Stomach smooth muscle (tissue), 2 donors: ENCODE results near the gene CDK6.

Experiments used
- H3K27ac ChIP-seq: one replicate; pipeline ENCODE4 v1.7.0; 2013; ENCODE audit warnings: mild to moderate bottlenecking, low read length, inconsistent platforms
- H3K27me3 ChIP-seq, 2 donors: one replicate each; pipeline ENCODE4 v1.7.0; 2013; ENCODE audit warnings: low read length in 2 of 2; ENCODE audit not compliant: insufficient read depth in 2 of 2, control insufficient read depth in 1 of 2
- H3K36me3 ChIP-seq, 2 donors: one replicate each; pipeline ENCODE4 v1.7.0; 2013; ENCODE audit warnings: low read length in 2 of 2; ENCODE audit not compliant: control insufficient read depth in 2 of 2, insufficient read depth in 2 of 2
- H3K4me1 ChIP-seq: one replicate; pipeline ENCODE4 v1.7.0; 2013; ENCODE audit warnings: low read length; ENCODE audit not compliant: control insufficient read depth, insufficient read depth
- H3K4me3 ChIP-seq, 2 donors: one replicate each; pipeline ENCODE4 v1.7.0; 2013; ENCODE audit warnings: low read length in 2 of 2
- H3K9ac ChIP-seq, 2 donors: one replicate each; pipeline ENCODE4 v1.7.0; 2013; ENCODE audit warnings: low read length in 2 of 2, mild to moderate bottlenecking in 1 of 2
- H3K9me3 ChIP-seq, 2 donors: one replicate each; pipeline ENCODE4 v1.7.0; 2013; ENCODE audit warnings: low read length in 2 of 2; ENCODE audit not compliant: control insufficient read depth in 2 of 2
- donor health status: healthy.
- donor health status: Pancreatic carcinoma.

Gene CDK6

GRCh38 chr7:92777993-92778392 is 58.4 kb downstream of the CDK6 start:
- no peaks in the 10 kb centered on the region for H3K4me1 ChIP-seq

GRCh38 chr7:92773808-92774207 is 62.6 kb downstream of the CDK6 start:
- H3K27me3 ChIP-seq = no peaks in the 10 kb centered on the region

More at GRCh38 chr7:92777993-92778392, 58.4 kb downstream of the CDK6 start:
- Histone ChIP-seq H3K27me3 (no peaks in the 10 kb centered on the region), H3K36me3 (no peaks in the 10 kb centered on the region), H3K4me3 (no peak overlapping the region), H3K9ac (no peak overlapping the region), H3K9me3 (no peaks in the 10 kb centered on the region), H3K27ac (no peak overlapping the region)

GRCh38 chr7:92769844-92770243 is 66.5 kb downstream of the CDK6 start:
- Histone ChIP-seq H3K27me3 (no peaks in the 10 kb centered on the region), H3K36me3 (no peaks in the 10 kb centered on the region), H3K9me3 (no peaks in the 10 kb centered on the region), H3K4me3 (no peak overlapping the region), H3K4me1 (peaks cover 17% of the 10 kb centered on the region), H3K27ac (no peak overlapping the region), H3K9ac (no peak overlapping the region)

More at GRCh38 chr7:92773808-92774207, 62.6 kb downstream of the CDK6 start:
- peaks cover 1% of the 10 kb centered on the region for H3K4me1 ChIP-seq
- no peak overlapping the region for H3K27ac ChIP-seq
- H3K36me3 ChIP-seq = no peaks in the 10 kb centered on the region
- H3K9ac ChIP-seq = no peak overlapping the region
- H3K4me3 ChIP-seq = no peak overlapping the region
- H3K9me3 ChIP-seq = no peaks in the 10 kb centered on the region

- H3K4me3 ChIP-seq = no peak overlapping the region
- no peak overlapping the region for H3K9ac ChIP-seq
- H3K27me3 ChIP-seq = no peaks in the 10 kb centered on the region
- H3K4me1 ChIP-seq = peaks cover 17% of the 10 kb centered on the region
- no peaks in the 10 kb centered on the region for H3K36me3 ChIP-seq
- no peak overlapping the region for H3K27ac ChIP-seq
- no peaks in the 10 kb centered on the region for H3K9me3 ChIP-seq
Observed at GRCh38 chr7:92769394-92769699, 67.0 kb downstream of the CDK6 start.

- H3K9me3 ChIP-seq = no peaks in the 10 kb centered on the region
- H3K36me3 ChIP-seq = no peaks in the 10 kb centered on the region
- no peak overlapping the region for H3K4me3 ChIP-seq
- no peak overlapping the region for H3K27ac ChIP-seq
- H3K9ac ChIP-seq = no peak overlapping the region
- H3K4me1 ChIP-seq = peaks cover 17% of the 10 kb centered on the region
- H3K27me3 ChIP-seq = no peaks in the 10 kb centered on the region
Observed at GRCh38 chr7:92768501-92769393, 67.6 kb downstream of the CDK6 start.

GRCh38 chr7:92767437-92767836 is 68.9 kb downstream of the CDK6 start:
- no peaks in the 10 kb centered on the region for H3K27me3 ChIP-seq
- no peaks in the 10 kb centered on the region for H3K9me3 ChIP-seq
- H3K4me1 ChIP-seq = peaks cover 17% of the 10 kb centered on the region
- H3K4me3 ChIP-seq = no peak overlapping the region
- H3K9ac ChIP-seq = no peak overlapping the region
- no peaks in the 10 kb centered on the region for H3K36me3 ChIP-seq
- peak overlapping the region; percentile 49 for H3K27ac ChIP-seq

- H3K36me3 ChIP-seq = no peaks in the 10 kb centered on the region
- peaks cover 17% of the 10 kb centered on the region for H3K4me1 ChIP-seq
- H3K9ac ChIP-seq = peak overlapping the region in 1 of 2 donors; percentile 19
- H3K9me3 ChIP-seq = no peaks in the 10 kb centered on the region
- peak overlapping the region; percentile 49 for H3K27ac ChIP-seq
- H3K4me3 ChIP-seq = no peak overlapping the region
- H3K27me3 ChIP-seq = no peaks in the 10 kb centered on the region
Observed at GRCh38 chr7:92766461-92767003, 69.8 kb downstream of the CDK6 start.

GRCh38 chr7:92765725-92766124 is 70.6 kb downstream of the CDK6 start:
- Histone ChIP-seq H3K36me3 (no peaks in the 10 kb centered on the region), H3K27ac (peak overlapping the region; percentile 37), H3K9me3 (no peaks in the 10 kb centered on the region), H3K4me3 (no peak overlapping the region), H3K27me3 (no peaks in the 10 kb centered on the region), H3K4me1 (peaks cover 17% of the 10 kb centered on the region), H3K9ac (peak overlapping the region in 1 of 2 donors; percentile 19)

- Histone ChIP-seq H3K9me3 (no peaks in the 10 kb centered on the region), H3K4me1 (peaks cover 16% of the 10 kb centered on the region), H3K27me3 (no peaks in the 10 kb centered on the region), H3K36me3 (no peaks in the 10 kb centered on the region), H3K9ac (no peak overlapping the region), H3K4me3 (no peak overlapping the region), H3K27ac (no peak overlapping the region)
Observed at GRCh38 chr7:92763636-92764423, 72.5 kb downstream of the CDK6 start.

- Histone ChIP-seq H3K27ac (no peak overlapping the region), H3K36me3 (no peaks in the 10 kb centered on the region), H3K9me3 (no peaks in the 10 kb centered on the region), H3K9ac (no peak overlapping the region), H3K27me3 (no peaks in the 10 kb centered on the region), H3K4me1 (peaks cover 13% of the 10 kb centered on the region), H3K4me3 (no peak overlapping the region)
Observed at GRCh38 chr7:92762851-92763250, 73.5 kb downstream of the CDK6 start.
